Bronchial epithelial cell (primary cell): ENCODE measurements around the gene GNG7. TPM values are rescaled to one million over a fixed set of nuclear protein-coding genes. Genes with fewer than 3 reads are reported as not detected.
"Not testable (repeated sequence)": the region's sequence is repeated elsewhere in the genome, so short reads cannot be mapped to it uniquely, and the experiment has no call there.

Source experiments
- DNase-seq: peaks from one replicate; pipeline ENCODE4 v3.0.0-alpha.2; 2010; ENCODE audit warnings: low read depth
- FAIRE-seq: peaks from 2 replicates; lab custom pipeline; 2011; peaks lifted over from hg19 to GRCh38; lab: Jason Lieb, UNC
- H3K27me3 ChIP-seq: 2 replicates; pipeline ENCODE4 v1.5.1; 2011; ENCODE audit warnings: low read length; ENCODE audit not compliant: control insufficient read depth, insufficient read depth
- H3K36me3 ChIP-seq: 2 replicates; pipeline ENCODE4 v1.5.1; 2011; ENCODE audit warnings: low read length; ENCODE audit not compliant: control insufficient read depth, insufficient read depth
- H3K4me3 ChIP-seq: 2 replicates; pipeline ENCODE4 v1.5.1; 2011; ENCODE audit warnings: mild to moderate bottlenecking, low read depth, low read length, control low read depth
- CTCF ChIP-seq: IDR thresholded peaks from 2 replicates; pipeline ENCODE4 v1.5.1; 2011; ENCODE audit warnings: mild to moderate bottlenecking, moderate library complexity, low read length, control low read depth, inconsistent platforms; ENCODE audit not compliant: insufficient read depth, severe bottlenecking
- total RNA-seq: library from RNA; depleted of rRNA; stranded (reverse); fragments of >200 nt; gene quantifications from 2 replicates; pipeline ENCODE4 v1.2.1, GENCODE V29; 2014

The GNG7 gene
- total RNA-seq, 1 donor from 2014 or later, result under 0.01 TPM

GRCh38 chr19:2523630-2524311 is 178.7 kb downstream of the GNG7 start:
- no peak for TF ChIP-seq CTCF
- H3K27me3 ChIP-seq, result no peaks in the 10 kb centered on the region
- H3K4me3 ChIP-seq, result no peak overlapping the region
- no peaks in the 10 kb centered on the region for H3K36me3 ChIP-seq
- DNase-seq, result no peak
- FAIRE-seq, result no peak

- H3K4me3 ChIP-seq, result no peak overlapping the region
- no peak for TF ChIP-seq CTCF
- no peaks in the 10 kb centered on the region for H3K27me3 ChIP-seq
- FAIRE-seq (no peak), DNase-seq (no peak)
- H3K36me3 ChIP-seq, result no peaks in the 10 kb centered on the region
Measured at GRCh38 chr19:2519482-2519881, 183.0 kb downstream of the GNG7 start.

GRCh38 chr19:2518856-2519255 is 183.6 kb downstream of the GNG7 start:
- H3K27me3 ChIP-seq, FAIRE-seq, DNase-seq: not testable (repeated sequence)

GRCh38 chr19:2517881-2518601 is 184.5 kb downstream of the GNG7 start:
- Histone ChIP-seq H3K4me3 (no peak overlapping the region), H3K27me3 (no peaks in the 10 kb centered on the region), H3K36me3 (no peaks in the 10 kb centered on the region)
- DNase-seq (no peak), FAIRE-seq (no peak)
- TF ChIP-seq CTCF, result no peak

More at GRCh38 chr19:2518856-2519255, 183.6 kb downstream of the GNG7 start:
- not testable (repeated sequence) for H3K4me3 ChIP-seq, H3K36me3 ChIP-seq

GRCh38 chr19:2516727-2517126 is 185.8 kb downstream of the GNG7 start:
- DNase-seq, result no peak
- H3K4me3 ChIP-seq, result no peak overlapping the region
- H3K36me3 ChIP-seq, result no peaks in the 10 kb centered on the region
- peaks cover 3% of the 10 kb centered on the region for H3K27me3 ChIP-seq
- FAIRE-seq, result no peak
- TF ChIP-seq CTCF, result no peak

DNA sequence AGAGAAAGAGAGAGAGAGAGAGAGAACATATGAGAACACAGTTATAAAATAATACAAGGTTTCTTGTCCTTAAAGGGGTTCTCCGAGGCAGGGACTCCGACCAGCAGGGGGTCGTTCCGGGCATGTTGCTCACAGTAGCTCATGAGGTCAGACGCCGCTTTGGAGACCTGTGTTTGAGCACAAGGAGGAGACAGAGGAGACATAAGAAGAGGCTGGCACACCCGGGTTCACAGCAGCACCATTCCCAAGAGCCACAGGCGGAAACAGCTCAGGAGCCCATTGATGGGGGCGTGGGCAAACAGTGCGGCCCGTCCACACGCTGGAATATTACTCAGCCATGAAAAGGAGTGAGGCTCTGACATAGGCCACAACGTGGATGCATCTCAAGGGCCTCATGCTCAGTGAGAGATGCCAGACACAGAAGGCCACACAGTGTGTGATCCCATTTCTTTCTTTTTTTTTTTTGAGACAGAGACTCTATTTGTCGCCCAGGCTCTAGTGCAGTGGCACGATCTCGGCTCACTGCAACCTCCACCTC is 187.4 kb downstream of the GNG7 start:
- peaks cover 3% of the 10 kb centered on the region for H3K27me3 ChIP-seq
- no peak for TF ChIP-seq CTCF
- no peaks in the 10 kb centered on the region for H3K36me3 ChIP-seq
- FAIRE-seq (no peak), DNase-seq (no peak)
- no peak overlapping the region for H3K4me3 ChIP-seq
